Panc1 (cell line): ENCODE data around the gene ABL1. TPM values are rescaled to one million over a fixed set of nuclear protein-coding genes. Genes with fewer than 3 reads are reported as not detected.

Experiments
- ATAC-seq: fragments of 200-7000 bp; cut with Tn5 transposase; 2 replicates; pipeline ENCODE4 v1.9.1; 2020; ENCODE audit warnings: mild to moderate bottlenecking, moderate library complexity
- BruUV-seq: library from RNA; stranded (reverse); fragments of 400-500 nt; replicated peaks from 2 replicates; lab custom pipeline; 2021; lab: Mats Ljungman, UMichigan
- CTCF ChIA-PET: fragments of 300-600 bp; sonication (Branson Sonifier 250); formaldehyde crosslinking; loops from one replicate; lab custom pipeline; 2022; ENCODE audit warnings: antibody characterized with exemption; lab: Charles Lee
- POLR2A ChIA-PET: fragments of 300-600 bp; sonication (Branson Sonifier 250); formaldehyde crosslinking; loops from one replicate; lab custom pipeline; 2022; ENCODE audit warnings: antibody characterized with exemption; lab: Charles Lee
- DNase-seq: peaks from one replicate; pipeline ENCODE4 v3.0.0-alpha.2; 2010; ENCODE audit warnings: low read depth, low spot score
- H3K27ac ChIP-seq: 2 replicates; pipeline ENCODE4 v1.5.1; 2011; ENCODE audit warnings: mild to moderate bottlenecking, low read length, inconsistent platforms
- H3K27me3 ChIP-seq: fragments of 200-500 bp; sonication (Bioruptor generic); 2 replicates; pipeline ENCODE4 v1.6.0; 2014; ENCODE audit warnings: low read length, inconsistent platforms; ENCODE audit not compliant: control insufficient read depth, insufficient read depth
- H3K36me3 ChIP-seq: fragments of 200-500 bp; sonication (Bioruptor generic); 2 replicates; pipeline ENCODE4 v1.5.1; 2014; ENCODE audit warnings: inconsistent platforms, mild to moderate bottlenecking, low read length, moderate library complexity; ENCODE audit not compliant: control insufficient read depth, insufficient read depth
- H3K4me1 ChIP-seq: 2 replicates; pipeline ENCODE4 v1.5.1; 2011; ENCODE audit warnings: inconsistent platforms, mild to moderate bottlenecking, low read length, moderate library complexity; ENCODE audit not compliant: control insufficient read depth, insufficient read depth
- H3K4me3 ChIP-seq, 2 experiments: 2 replicates each; pipeline ENCODE4 v1.5.1; 2011 to 2012; ENCODE audit warnings: low read depth in 2 of 2, low read length in 2 of 2, mild to moderate bottlenecking in 2 of 2, inconsistent platforms in 1 of 2, moderate library complexity in 1 of 2
- H3K9me3 ChIP-seq: fragments of 200-500 bp; sonication (Bioruptor generic); 2 replicates; pipeline ENCODE4 v1.5.1; 2014; ENCODE audit warnings: low read depth, mild to moderate bottlenecking, inconsistent platforms, low read length, moderate library complexity; ENCODE audit not compliant: control insufficient read depth, insufficient read depth
- POLR2AphosphoS5 ChIP-seq: IDR thresholded peaks from 2 replicates; pipeline ENCODE4 v1.6.1; 2012; ENCODE audit warnings: mild to moderate bottlenecking, low read depth, low read length, moderate library complexity
- SIN3A ChIP-seq: IDR thresholded peaks from 2 replicates; pipeline ENCODE4 v1.6.1; 2012; ENCODE audit warnings: low read depth, mild to moderate bottlenecking, low read length, moderate library complexity, borderline replicate concordance; ENCODE audit not compliant: insufficient read depth
- TCF7L2 ChIP-seq: IDR thresholded peaks from 2 replicates; pipeline ENCODE4 v1.6.1; 2011; ENCODE audit warnings: mild to moderate bottlenecking, low read depth, low read length, inconsistent platforms
- in situ Hi-C: cut with HindIII; loops from 2 replicates; pipeline ENCODE4 v1.10.0; 2016; ENCODE audit warnings: low sequenced_read_pairs, low pct_unique_long_range_greater_than_20kb
- intact Hi-C: fragments of 100-400 bp; cut with micrococcal nuclease; formaldehyde crosslinking; loops from one replicate; pipeline ENCODE4 v1.10.0; 2022; ENCODE audit not compliant: unreplicated experiment
- total RNA-seq: library from RNA; stranded (reverse); gene quantifications from one replicate; pipeline ENCODE4 v1.2.1, GENCODE V29; 2021; ENCODE audit not compliant: unreplicated experiment
- TF ChIP-seq, protein P1 (sequence below), 2 experiments: IDR thresholded peaks; 2 replicates each; pipeline ENCODE4 v1.6.1; 2011 to 2012; ENCODE audit warnings: low read depth in 2 of 2, control low read depth in 1 of 2, low read length in 1 of 2, mild to moderate bottlenecking in 1 of 2, moderate library complexity in 1 of 2; ENCODE audit not compliant: insufficient read depth in 1 of 2
- TF ChIP-seq, protein P2 (sequence below): fragments of 450-650 bp; IDR thresholded peaks from 2 replicates; pipeline ENCODE4 v1.5.1; 2017; ENCODE audit warnings: mild to moderate bottlenecking

The ABL1 gene
- total RNA-seq, 1 experiment from 2014 or later, result 48.4 TPM

DNA sequence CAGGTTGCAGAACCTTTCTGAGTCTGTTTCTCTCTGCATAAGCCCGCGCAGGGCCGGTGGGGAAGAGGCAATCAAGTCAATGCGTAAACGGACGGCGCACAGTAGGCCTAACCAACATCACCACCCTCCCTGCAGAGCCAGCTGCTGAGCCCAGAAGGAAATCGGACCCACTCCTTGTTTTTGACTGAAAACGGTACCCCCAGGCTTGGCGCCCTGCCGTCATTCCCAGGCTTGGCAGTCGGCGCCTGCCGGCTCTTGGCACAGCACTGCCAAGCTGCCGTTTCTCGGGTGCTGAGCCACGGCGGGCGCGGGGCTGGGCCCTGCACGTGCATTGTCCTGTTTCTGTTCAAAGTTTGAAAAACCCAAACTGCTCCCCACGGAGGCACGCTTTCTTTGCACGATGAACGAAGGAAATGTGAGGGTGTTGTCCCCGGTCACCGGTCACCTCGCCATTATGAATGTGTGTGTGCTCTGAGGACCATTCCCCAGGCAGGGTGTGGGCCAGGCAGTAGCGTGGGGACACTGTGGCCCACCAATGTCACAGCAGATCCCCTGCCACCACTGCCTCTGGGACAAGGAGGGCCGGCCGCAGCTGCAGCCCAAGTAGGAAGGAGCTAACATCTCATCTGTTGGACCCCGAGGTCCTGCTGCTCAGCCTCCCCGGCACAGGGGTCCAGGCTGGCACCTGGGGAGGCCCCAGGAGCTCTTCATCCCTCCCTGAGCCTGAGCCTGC lies 83.9 kb downstream of the ABL1 start:
- H3K9me3 ChIP-seq, result no peaks in the 10 kb centered on the region
- no TSS peak for BruUV-seq
- in situ Hi-C loops (no loop called here), intact Hi-C loops (no loop called here)
- H3K27ac ChIP-seq, result no peak overlapping the region
- H3K36me3 ChIP-seq, result no peaks in the 10 kb centered on the region
- DNase-seq, result no peak
- no peak for ATAC-seq
- ChIA-PET CTCF (no interaction called here), POLR2A (no interaction called here)
- H3K27me3 ChIP-seq, result no peaks in the 10 kb centered on the region
- TF ChIP-seq, protein P1, sequence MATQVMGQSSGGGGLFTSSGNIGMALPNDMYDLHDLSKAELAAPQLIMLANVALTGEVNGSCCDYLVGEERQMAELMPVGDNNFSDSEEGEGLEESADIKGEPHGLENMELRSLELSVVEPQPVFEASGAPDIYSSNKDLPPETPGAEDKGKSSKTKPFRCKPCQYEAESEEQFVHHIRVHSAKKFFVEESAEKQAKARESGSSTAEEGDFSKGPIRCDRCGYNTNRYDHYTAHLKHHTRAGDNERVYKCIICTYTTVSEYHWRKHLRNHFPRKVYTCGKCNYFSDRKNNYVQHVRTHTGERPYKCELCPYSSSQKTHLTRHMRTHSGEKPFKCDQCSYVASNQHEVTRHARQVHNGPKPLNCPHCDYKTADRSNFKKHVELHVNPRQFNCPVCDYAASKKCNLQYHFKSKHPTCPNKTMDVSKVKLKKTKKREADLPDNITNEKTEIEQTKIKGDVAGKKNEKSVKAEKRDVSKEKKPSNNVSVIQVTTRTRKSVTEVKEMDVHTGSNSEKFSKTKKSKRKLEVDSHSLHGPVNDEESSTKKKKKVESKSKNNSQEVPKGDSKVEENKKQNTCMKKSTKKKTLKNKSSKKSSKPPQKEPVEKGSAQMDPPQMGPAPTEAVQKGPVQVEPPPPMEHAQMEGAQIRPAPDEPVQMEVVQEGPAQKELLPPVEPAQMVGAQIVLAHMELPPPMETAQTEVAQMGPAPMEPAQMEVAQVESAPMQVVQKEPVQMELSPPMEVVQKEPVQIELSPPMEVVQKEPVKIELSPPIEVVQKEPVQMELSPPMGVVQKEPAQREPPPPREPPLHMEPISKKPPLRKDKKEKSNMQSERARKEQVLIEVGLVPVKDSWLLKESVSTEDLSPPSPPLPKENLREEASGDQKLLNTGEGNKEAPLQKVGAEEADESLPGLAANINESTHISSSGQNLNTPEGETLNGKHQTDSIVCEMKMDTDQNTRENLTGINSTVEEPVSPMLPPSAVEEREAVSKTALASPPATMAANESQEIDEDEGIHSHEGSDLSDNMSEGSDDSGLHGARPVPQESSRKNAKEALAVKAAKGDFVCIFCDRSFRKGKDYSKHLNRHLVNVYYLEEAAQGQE (IDR thresholded peaks at IDR 0.05; ENCODE audit: insufficient read depth in 1 of 2, low read depth in 2 of 2, low read length in 1 of 2), result no peak
- TF ChIP-seq, protein P2, sequence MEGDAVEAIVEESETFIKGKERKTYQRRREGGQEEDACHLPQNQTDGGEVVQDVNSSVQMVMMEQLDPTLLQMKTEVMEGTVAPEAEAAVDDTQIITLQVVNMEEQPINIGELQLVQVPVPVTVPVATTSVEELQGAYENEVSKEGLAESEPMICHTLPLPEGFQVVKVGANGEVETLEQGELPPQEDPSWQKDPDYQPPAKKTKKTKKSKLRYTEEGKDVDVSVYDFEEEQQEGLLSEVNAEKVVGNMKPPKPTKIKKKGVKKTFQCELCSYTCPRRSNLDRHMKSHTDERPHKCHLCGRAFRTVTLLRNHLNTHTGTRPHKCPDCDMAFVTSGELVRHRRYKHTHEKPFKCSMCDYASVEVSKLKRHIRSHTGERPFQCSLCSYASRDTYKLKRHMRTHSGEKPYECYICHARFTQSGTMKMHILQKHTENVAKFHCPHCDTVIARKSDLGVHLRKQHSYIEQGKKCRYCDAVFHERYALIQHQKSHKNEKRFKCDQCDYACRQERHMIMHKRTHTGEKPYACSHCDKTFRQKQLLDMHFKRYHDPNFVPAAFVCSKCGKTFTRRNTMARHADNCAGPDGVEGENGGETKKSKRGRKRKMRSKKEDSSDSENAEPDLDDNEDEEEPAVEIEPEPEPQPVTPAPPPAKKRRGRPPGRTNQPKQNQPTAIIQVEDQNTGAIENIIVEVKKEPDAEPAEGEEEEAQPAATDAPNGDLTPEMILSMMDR, result no peak
- TF ChIP-seq SIN3A (no peak), TCF7L2 (no peak), POLR2AphosphoS5 (no peak)
- H3K4me3 ChIP-seq, result no peak overlapping the region
- no peaks in the 10 kb centered on the region for H3K4me1 ChIP-seq

DNA sequence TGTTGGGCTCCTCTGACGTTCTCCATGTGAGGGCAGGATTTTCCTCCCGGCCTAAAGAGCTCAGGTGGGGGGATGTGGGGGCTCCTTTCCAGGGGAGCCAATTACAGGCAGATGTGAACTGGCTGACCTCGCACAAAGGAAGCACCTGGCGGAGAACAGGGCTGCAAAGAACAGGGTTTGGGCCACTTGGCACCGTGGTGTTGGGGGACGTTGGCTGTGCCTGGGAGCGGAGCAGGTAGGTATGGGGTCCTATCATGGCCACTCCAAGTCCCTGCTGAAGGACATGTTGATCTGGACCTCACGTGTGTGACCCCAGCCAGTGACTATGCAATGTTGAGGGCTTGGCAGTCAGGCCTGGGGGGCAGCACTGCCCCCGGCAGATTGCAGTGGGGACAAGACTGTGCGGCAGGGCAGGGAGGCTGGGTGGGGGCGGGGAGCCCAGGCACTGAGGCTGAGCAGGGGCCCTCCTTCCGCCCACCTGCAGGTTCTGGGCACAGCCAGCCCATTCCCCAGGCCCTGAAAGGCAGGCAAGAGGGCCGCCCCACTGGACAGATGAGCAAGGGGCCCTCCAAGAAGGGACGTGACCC lies 84.6 kb downstream of the ABL1 start:
- no TSS peak for BruUV-seq
- Histone ChIP-seq H3K27me3 (no peaks in the 10 kb centered on the region), H3K36me3 (no peaks in the 10 kb centered on the region), H3K4me3 (no peak overlapping the region), H3K27ac (no peak overlapping the region), H3K4me1 (no peaks in the 10 kb centered on the region), H3K9me3 (no peaks in the 10 kb centered on the region)
- ChIA-PET CTCF (no interaction called here), POLR2A (no interaction called here)
- ATAC-seq (no peak), DNase-seq (no peak)
- no peak for TF ChIP-seq SIN3A
- TF ChIP-seq TCF7L2, result no peak
- TF ChIP-seq, protein P2, result no peak
- in situ Hi-C loops (no loop called here), intact Hi-C loops (no loop called here)
